HepG2 (cell line): ENCODE measurements around the gene OTOGL. TPM values are rescaled to one million over a fixed set of nuclear protein-coding genes. Genes with fewer than 3 reads are reported as not detected.

Experiments
- ATAC-seq: fragments of 200-7000 bp; cut with Tn5 transposase; 3 replicates; pipeline ENCODE4 v1.9.1; 2020; ENCODE audit warnings: mild to moderate bottlenecking, moderate library complexity
- BruUV-seq: library from RNA; stranded (reverse); fragments of 400-500 nt; replicated peaks from 2 replicates; lab custom pipeline; 2021; lab: Mats Ljungman, UMichigan
- CTCF ChIA-PET: fragments of 300-600 bp; formaldehyde crosslinking; extraction: SDS; loops from one replicate; lab custom pipeline; 2021; ENCODE audit warnings: low total read pairs, inconsistent platforms, low intra/inter-chr PET ratio; lab: Yijun Ruan, JAX
- POLR2A ChIA-PET: fragments of 350-600 bp; sonication (Branson Sonifier 250); formaldehyde crosslinking; loops from one replicate; lab custom pipeline; 2020; ENCODE audit warnings: antibody characterized with exemption, inconsistent platforms; lab: Yijun Ruan, JAX
- DNase-seq: peaks from one replicate; pipeline ENCODE4 v3.0.0-alpha.2; 2015; ENCODE audit warnings: low spot score
- FAIRE-seq: peaks from 3 replicates; lab custom pipeline; 2011; peaks lifted over from hg19 to GRCh38; lab: Jason Lieb, UNC
- H2AFZ ChIP-seq: one replicate; pipeline ENCODE4 v1.6.1; 2011; ENCODE audit warnings: low read length, inconsistent platforms
- H3K27ac ChIP-seq: fragments of 300-600 bp; 3 replicates; pipeline ENCODE4 v1.8.0; 2011; ENCODE audit warnings: mixed run types, mild to moderate bottlenecking, mixed read lengths, low read length, inconsistent platforms; ENCODE audit not compliant: insufficient read depth; ENCODE audit errors: extremely low read length
- H3K27me3 ChIP-seq, 2 experiments: fragments of 200-600 bp in 1 of 2; 2 replicates in 1 of 2; 3 replicates in 1 of 2; pipeline versions ENCODE4 v1.6.0 to v1.8.0; 2011; ENCODE audit warnings: low read length in 2 of 2, mild to moderate bottlenecking in 2 of 2, moderate library complexity in 2 of 2, inconsistent platforms in 1 of 2; ENCODE audit not compliant: insufficient read depth in 2 of 2, control insufficient read depth in 1 of 2
- H3K36me3 ChIP-seq, 2 experiments: fragments of 200-600 bp in 1 of 2; replicated peaks in 1 of 2; 2 replicates in 1 of 2; 3 replicates in 1 of 2; pipeline versions ENCODE4 v1.5.1 to v1.8.0; 2011; ENCODE audit warnings: low read length in 2 of 2, inconsistent platforms in 1 of 2; ENCODE audit not compliant: insufficient read depth in 2 of 2, control insufficient read depth in 1 of 2
- H3K4me1 ChIP-seq: 2 replicates; pipeline ENCODE4 v1.5.1; 2012; ENCODE audit warnings: low read length, inconsistent platforms; ENCODE audit not compliant: insufficient read depth
- H3K4me2 ChIP-seq: 2 replicates; pipeline ENCODE4 v1.6.0; 2011; ENCODE audit warnings: low read depth, low read length, inconsistent platforms
- H3K4me3 ChIP-seq, 3 experiments: fragments of 200-600 bp in 1 of 3; sonication (generic), shearing (Covaris generic) in 1 of 3; replicated peaks in 1 of 3; 2 replicates each; pipeline ENCODE4 v1.5.1; 2011 to 2016; ENCODE audit warnings: low read length in 3 of 3, inconsistent platforms in 2 of 3, low read depth in 2 of 3, mild to moderate bottlenecking in 2 of 3, control low read depth in 1 of 3, mixed read lengths in 1 of 3; ENCODE audit not compliant: insufficient read depth in 1 of 3
- H3K79me2 ChIP-seq: one replicate; pipeline ENCODE4 v1.6.1; 2011; ENCODE audit warnings: low read length, inconsistent platforms; ENCODE audit not compliant: insufficient read depth
- H3K9ac ChIP-seq: 2 replicates; pipeline ENCODE4 v1.6.0; 2011; ENCODE audit warnings: mild to moderate bottlenecking, low read depth, low read length, inconsistent platforms; ENCODE audit not compliant: insufficient read depth
- H3K9me3 ChIP-seq: 2 replicates; pipeline ENCODE4 v1.5.1; 2012; ENCODE audit warnings: mild to moderate bottlenecking, low read length
- H4K20me1 ChIP-seq: 2 replicates; pipeline ENCODE4 v1.6.0; 2011; ENCODE audit warnings: inconsistent platforms, mild to moderate bottlenecking, low read length, moderate library complexity; ENCODE audit not compliant: insufficient read depth
- CTCF ChIP-seq: sonication (generic); formaldehyde crosslinking; IDR thresholded peaks from 2 replicates; pipeline ENCODE4 v1.5.0; 2020; ENCODE audit warnings: mild to moderate bottlenecking, missing genetic modification reagents, moderate library complexity
- DDIT3 ChIP-seq: sonication (generic); formaldehyde crosslinking; IDR thresholded peaks from 2 replicates; pipeline ENCODE4 v1.4.0; 2020; ENCODE audit warnings: mild to moderate bottlenecking, missing genetic modification reagents
- GTF2F1 ChIP-seq: fragments of 150-350 bp; IDR thresholded peaks from 2 replicates; pipeline ENCODE4 v1.6.1; 2014; ENCODE audit warnings: low read length
- PRPF4 ChIP-seq: fragments of 200-400 bp; formaldehyde crosslinking; IDR thresholded peaks from 2 replicates; pipeline ENCODE4 v1.6.1; 2016; ENCODE audit warnings: low read length, low read depth; ENCODE audit not compliant: poor library complexity, severe bottlenecking
- STAG1 ChIP-seq: sonication (generic); formaldehyde crosslinking; IDR thresholded peaks from 2 replicates; pipeline ENCODE4 v1.4.0; 2020; ENCODE audit warnings: missing genetic modification reagents
- TFDP2 ChIP-seq: sonication (generic); formaldehyde crosslinking; IDR thresholded peaks from 2 replicates; pipeline ENCODE4 v1.4.0; 2020; ENCODE audit warnings: missing genetic modification reagents
- UBTF ChIP-seq: sonication (generic); formaldehyde crosslinking; IDR thresholded peaks from 2 replicates; pipeline ENCODE4 v1.4.0; 2020; ENCODE audit warnings: mild to moderate bottlenecking, missing genetic modification reagents
- ZBTB38 ChIP-seq: sonication (generic); formaldehyde crosslinking; IDR thresholded peaks from 2 replicates; pipeline ENCODE4 v1.5.1; 2020; ENCODE audit warnings: mild to moderate bottlenecking, missing genetic modification reagents
- ZBTB42 ChIP-seq: sonication (generic); formaldehyde crosslinking; IDR thresholded peaks from 2 replicates; pipeline ENCODE4 v1.5.0; 2020; ENCODE audit warnings: mild to moderate bottlenecking, missing genetic modification reagents
- ZNF598 ChIP-seq: sonication (generic); formaldehyde crosslinking; IDR thresholded peaks from 2 replicates; pipeline ENCODE4 v1.5.1; 2020; ENCODE audit warnings: mild to moderate bottlenecking, missing genetic modification reagents, borderline replicate concordance
- WGBS: methylation state at CpG from one replicate; pipeline ENCODE4 v1.1.6; 2017; ENCODE audit warnings: low lambda C conversion rate; 5-methylcytosine and 5-hydroxymethylcytosine counted together
- in situ Hi-C: cut with HindIII; loops from 2 replicates; pipeline ENCODE4 v1.10.0; 2017; ENCODE audit warnings: low pct_unique_long_range_greater_than_20kb; ENCODE audit not compliant: extremely low pct_ligation_motif_present
- intact Hi-C: fragments of 100-400 bp; cut with micrococcal nuclease; formaldehyde crosslinking; loops from one replicate; pipeline ENCODE4 v1.10.0; 2022; ENCODE audit not compliant: unreplicated experiment
- polyA plus RNA-seq, 8 experiments: library from polyadenylated mRNA; depleted of rRNA in 3 of 8; stranded (reverse) in 7 of 8; unstranded in 1 of 8; fragments of >200 nt; fragmentation: Illumina TruSeq in 4 of 8; extraction: Trizol in 4 of 8; gene quantifications; 2 replicates each; pipeline versions ENCODE4 v1.2.1 to v1.2.3, GENCODE V29; 2011 to 2016; ENCODE audit warnings: low read depth in 4 of 8, missing spikeins in 1 of 8, mixed read lengths in 1 of 8; ENCODE audit not compliant: insufficient read depth in 1 of 8
- total RNA-seq, 5 experiments: library from RNA; depleted of rRNA; stranded (reverse); fragments of >200 nt; fragmentation: Illumina TruSeq; extraction: Trizol; gene quantifications; 2 replicates each; pipeline ENCODE4 v1.2.3, GENCODE V29; 2016; ENCODE audit warnings: low read depth in 1 of 5

OTOGL gene
- total and polyA plus RNA-seq, 2 of the 13 experiments (the other 11 are each of a cell fraction or from before 2014, with no cell fraction given): not detected

- no peak for TF ChIP-seq ZBTB38 (CRISPR knock-in tag)
- TF ChIP-seq ZBTB42 (CRISPR knock-in tag): no peak
- no peak for TF ChIP-seq ZNF598 (CRISPR knock-in tag)
- TF ChIP-seq, all 625 proteins: peak for 0
Observed at GRCh38 chr12:80064951-80065350, 34.4 kb upstream of the OTOGL start (continued).

- Histone ChIP-seq H4K20me1 (no peaks in the 10 kb centered on the region), H3K36me3 (no peaks in the 10 kb centered on the region), H3K27me3 (no peaks in the 10 kb centered on the region), H3K4me3 (no peak overlapping the region), H3K9me3 (no peaks in the 10 kb centered on the region), H3K4me1 (no peaks in the 10 kb centered on the region), H3K4me2 (no peak overlapping the region), H2AFZ (no peak overlapping the region), H3K79me2 (no peaks in the 10 kb centered on the region), H3K9ac (no peak overlapping the region), H3K27ac (no peak overlapping the region)
- no TSS peak for BruUV-seq
- ChIA-PET CTCF (no interaction called here), POLR2A (no interaction called here)
- DNase-seq: no peak
- no peak for TF ChIP-seq PRPF4
- TF ChIP-seq STAG1 (CRISPR knock-in tag): peak; percentile 11; the same call in 1 of the 2 replicates
- no peak for TF ChIP-seq DDIT3 (CRISPR knock-in tag)
- TF ChIP-seq CTCF (CRISPR knock-in tag): peak; percentile 22; the same call in 1 of the 2 replicates
- no peak for TF ChIP-seq TFDP2 (CRISPR knock-in tag)
- TF ChIP-seq GTF2F1: no peak
- no peak for TF ChIP-seq UBTF (CRISPR knock-in tag)
- intact Hi-C loops (no loop called here), in situ Hi-C loops (no loop called here)
- 0% methylated on average over 2 of the region's 2 CpGs for WGBS
- peak; percentile 47 for ATAC-seq
- FAIRE-seq: no peak
Observed at GRCh38 chr12:80068173-80068572, 31.2 kb upstream of the OTOGL start.
